T-cell (primary cell): ENCODE measurements around the gene SLC34A2. TPM values are rescaled to one million over a fixed set of nuclear protein-coding genes. Genes with fewer than 3 reads are reported as not detected.

Source experiments
- ATAC-seq, 4 experiments: fragments of 200-7000 bp in 3 of 4; fragments of 150-1000 bp in 1 of 4; cut with Tn5 transposase; replicated peaks in 1 of 4; 1 replicate in 3 of 4; 2 replicates in 1 of 4; pipeline ENCODE4 v1.10.0; 2021; ENCODE audit warnings: moderate library complexity in 3 of 4, mild to moderate bottlenecking in 2 of 4, moderate number of reproducible peaks in 1 of 4
- CTCF ChIA-PET, 2 donors: fragments of 300-600 bp; sonication (Branson Sonifier 250); formaldehyde crosslinking; loops; one replicate each; lab custom pipeline; 2022; ENCODE audit warnings: antibody characterized with exemption in 2 of 2; lab: Charles Lee
- POLR2A ChIA-PET, 2 donors: fragments of 300-600 bp; sonication (Branson Sonifier 250); formaldehyde crosslinking; loops; one replicate each; lab custom pipeline; 2022; ENCODE audit warnings: antibody characterized with exemption in 2 of 2; lab: Charles Lee
- DNase-seq, 35 experiments: peaks; one replicate each; pipeline versions ENCODE4 v3.0.0 to v3.0.0-alpha.2; 2013 to 2023
- H3K27ac ChIP-seq: one replicate; pipeline ENCODE4 v1.5.1; 2013; ENCODE audit warnings: low read length
- H3K27me3 ChIP-seq, 2 experiments: replicated peaks in 1 of 2; 1 replicate in 1 of 2; 2 replicates in 1 of 2; pipeline versions ENCODE4 v1.6.1 to v1.7.0; 2013; ENCODE audit warnings: low read length in 1 of 2, mixed read lengths in 1 of 2; ENCODE audit not compliant: control insufficient read depth in 2 of 2, insufficient read depth in 2 of 2; ENCODE audit errors: extremely low read depth in 1 of 2
- H3K36me3 ChIP-seq, 2 donors: 1 replicate in 1 of 2; 2 replicates in 1 of 2; pipeline versions ENCODE4 v1.6.1 to v1.7.0; 2013; ENCODE audit warnings: low read length in 1 of 2; ENCODE audit not compliant: control insufficient read depth in 2 of 2, insufficient read depth in 1 of 2; ENCODE audit errors: extremely low read depth in 1 of 2
- H3K4me1 ChIP-seq, 2 experiments: 1 replicate in 1 of 2; 2 replicates in 1 of 2; pipeline versions ENCODE4 v1.6.1 to v1.7.0; 2013; ENCODE audit warnings: low read length in 2 of 2, mixed read lengths in 1 of 2; ENCODE audit not compliant: insufficient read depth in 2 of 2, control insufficient read depth in 1 of 2; ENCODE audit errors: extremely low read depth in 1 of 2
- H3K4me3 ChIP-seq, 2 donors: 1 replicate in 1 of 2; 2 replicates in 1 of 2; pipeline versions ENCODE4 v1.5.1 to v1.7.0; 2013; ENCODE audit warnings: mild to moderate bottlenecking in 2 of 2, low read length in 1 of 2, moderate library complexity in 1 of 2; ENCODE audit not compliant: control insufficient read depth in 1 of 2; ENCODE audit errors: extremely low read depth in 1 of 2
- H3K9me3 ChIP-seq: 2 replicates; pipeline ENCODE4 v1.7.0; 2013
- H3K27ac Mint-ChIP-seq, 2 donors: one replicate each; pipeline ENCODE4 v1.8.0; 2020 to 2021; ENCODE audit warnings: mild to moderate bottlenecking in 2 of 2, mixed read lengths in 2 of 2
- H3K27me3 Mint-ChIP-seq, 2 donors: one replicate each; pipeline ENCODE4 v1.8.0; 2021 to 2022; ENCODE audit warnings: mixed read lengths in 2 of 2
- H3K36me3 Mint-ChIP-seq: one replicate; pipeline ENCODE4 v1.8.0; 2021; ENCODE audit warnings: mixed read lengths
- H3K4me1 Mint-ChIP-seq, 3 donors: one replicate each; pipeline ENCODE4 v1.8.0; 2020 to 2022; ENCODE audit warnings: mixed read lengths in 3 of 3, mild to moderate bottlenecking in 1 of 3
- H3K4me3 Mint-ChIP-seq, 3 donors: one replicate each; pipeline ENCODE4 v1.8.0; 2020 to 2022; ENCODE audit warnings: mild to moderate bottlenecking in 3 of 3, mixed read lengths in 3 of 3, moderate library complexity in 3 of 3
- H3K9me3 Mint-ChIP-seq, 3 donors: one replicate each; pipeline ENCODE4 v1.8.0; 2020 to 2022; ENCODE audit warnings: mixed read lengths in 3 of 3
- WGBS: methylation state at CpG from one replicate; pipeline ENCODE4 v1.1.5; 2013; ENCODE audit warnings: missing lambda C conversion rate; ENCODE audit not compliant: insufficient coverage; 5-methylcytosine and 5-hydroxymethylcytosine counted together
- total RNA-seq, 35 experiments: library from RNA in 6 of 35; stranded (reverse) in 6 of 35; fragments of 120-200 nt in 1 of 35; gene quantifications; one replicate each; pipeline versions ENCODE4 v1.2.1 to v1.2.4 and lab custom pipeline; 2013 to 2026

SLC34A2 gene
- total RNA-seq, 5 donors from 2014 or later (not counting 1 experiment from before 2014, with no cell fraction given), result 1.0 to 2.5 (median 1.9) TPM; not detected in 2

- POLR2A ChIA-PET, result no interaction called here
- Histone ChIP-seq H3K27me3 (no peaks in the 10 kb centered on the region), H3K36me3 (no peaks in the 10 kb centered on the region), H3K4me1 (no peaks in the 10 kb centered on the region), H3K27ac (no peak overlapping the region), H3K9me3 (no peaks in the 10 kb centered on the region), H3K4me3 (no peak overlapping the region)
- Mint-ChIP-seq H3K36me3 (no peaks in the 10 kb centered on the region), H3K27ac (no peak overlapping the region), H3K27me3 (peaks cover 5 to 6% of the 10 kb centered on the region in 2 donors), H3K9me3 (no peaks in the 10 kb centered on the region), H3K4me1 (peaks cover 0 to 7% (median 0%) of the 10 kb centered on the region in 3 donors), H3K4me3 (no peak overlapping the region)
- ATAC-seq (no peak), DNase-seq (no peak)
- CTCF ChIA-PET, result no interaction called here
- 58% methylated on average over 7 of the region's 15 CpGs for WGBS
These were observed 34.4 kb upstream of the SLC34A2 start for GRCh38 chr4:25621027-25621930.

GRCh38 chr4:25624616-25625015, 31.0 kb upstream of the SLC34A2 start:
- Histone ChIP-seq H3K4me1 (no peaks in the 10 kb centered on the region), H3K36me3 (no peaks in the 10 kb centered on the region), H3K4me3 (no peak overlapping the region), H3K27ac (no peak overlapping the region), H3K9me3 (no peaks in the 10 kb centered on the region), H3K27me3 (no peaks in the 10 kb centered on the region)
- no peaks in the 10 kb centered on the region for H3K9me3 Mint-ChIP-seq
- H3K4me3 Mint-ChIP-seq, result no peak overlapping the region
- no CpG with 5 or more reads among the region's 1 CpG for WGBS
- H3K27ac Mint-ChIP-seq, result no peak overlapping the region
- peaks cover 5 to 6% of the 10 kb centered on the region in 2 donors for H3K27me3 Mint-ChIP-seq
- DNase-seq (no peak), ATAC-seq (no peak)
- peaks cover 0 to 7% (median 0%) of the 10 kb centered on the region in 3 donors for H3K4me1 Mint-ChIP-seq
- H3K36me3 Mint-ChIP-seq, result no peaks in the 10 kb centered on the region
- CTCF ChIA-PET, result no interaction called here
- POLR2A ChIA-PET, result no interaction called here

- CTCF ChIA-PET, result no interaction called here
- Histone ChIP-seq H3K4me3 (no peak overlapping the region), H3K27ac (no peak overlapping the region), H3K27me3 (no peaks in the 10 kb centered on the region), H3K4me1 (no peaks in the 10 kb centered on the region), H3K9me3 (no peaks in the 10 kb centered on the region), H3K36me3 (no peaks in the 10 kb centered on the region)
- H3K4me3 Mint-ChIP-seq, result no peak overlapping the region
- H3K27me3 Mint-ChIP-seq, result peaks cover 8 to 9% of the 10 kb centered on the region in 2 donors
- POLR2A ChIA-PET, result no interaction called here
- H3K9me3 Mint-ChIP-seq, result peaks cover 0 to 9% (median 0%) of the 10 kb centered on the region in 3 donors
- H3K4me1 Mint-ChIP-seq, result no peaks in the 10 kb centered on the region
- DNase-seq (no peak), ATAC-seq (no peak)
- H3K27ac Mint-ChIP-seq, result no peak overlapping the region
- no peaks in the 10 kb centered on the region for H3K36me3 Mint-ChIP-seq
- WGBS, result no CpG with 5 or more reads among the region's 2 CpGs
These were observed 27.2 kb upstream of the SLC34A2 start for GRCh38 chr4:25628451-25628850.

- Mint-ChIP-seq H3K9me3 (peaks cover 0 to 9% (median 0%) of the 10 kb centered on the region in 3 donors), H3K4me3 (no peak overlapping the region), H3K4me1 (no peaks in the 10 kb centered on the region), H3K27ac (no peak overlapping the region), H3K36me3 (no peaks in the 10 kb centered on the region), H3K27me3 (peaks cover 9 to 13% of the 10 kb centered on the region in 2 donors)
- H3K4me1 ChIP-seq, result no peaks in the 10 kb centered on the region
- H3K36me3 ChIP-seq, result no peaks in the 10 kb centered on the region
- H3K4me3 ChIP-seq, result no peak overlapping the region
- CTCF ChIA-PET, result no interaction called here
- DNase-seq (no peak), ATAC-seq (no peak)
- POLR2A ChIA-PET, result no interaction called here
- H3K27ac ChIP-seq, result no peak overlapping the region
- no peaks in the 10 kb centered on the region for H3K9me3 ChIP-seq
- WGBS, result no CpG with 5 or more reads among the region's 4 CpGs
- H3K27me3 ChIP-seq, result no peaks in the 10 kb centered on the region
These were observed 23.5 kb upstream of the SLC34A2 start for GRCh38 chr4:25632135-25632534.

GRCh38 chr4:25633541-25633940, 22.1 kb upstream of the SLC34A2 start:
- Histone ChIP-seq H3K9me3 (no peaks in the 10 kb centered on the region), H3K4me3 (no peak overlapping the region), H3K36me3 (no peaks in the 10 kb centered on the region), H3K27ac (no peak overlapping the region), H3K27me3 (no peaks in the 10 kb centered on the region), H3K4me1 (peaks cover 0 to 12% of the 10 kb centered on the region in 2 experiments)
- WGBS, result 85% methylated on average over 3 of the region's 4 CpGs
- Mint-ChIP-seq H3K27me3 (peaks cover 9 to 13% of the 10 kb centered on the region in 2 donors), H3K9me3 (peaks cover 0 to 9% (median 0%) of the 10 kb centered on the region in 3 donors), H3K27ac (no peak overlapping the region), H3K36me3 (no peaks in the 10 kb centered on the region), H3K4me3 (no peak overlapping the region), H3K4me1 (no peaks in the 10 kb centered on the region)
- ATAC-seq (no peak), DNase-seq (no peak)
- ChIA-PET POLR2A (no interaction called here), CTCF (no interaction called here)

GRCh38 chr4:25635501-25635900, 20.1 kb upstream of the SLC34A2 start:
- H3K4me3 Mint-ChIP-seq, result no peak overlapping the region
- DNase-seq, result no peak
- H3K27ac ChIP-seq, result no peak overlapping the region
- H3K36me3 ChIP-seq, result no peaks in the 10 kb centered on the region
- peaks cover 9 to 13% of the 10 kb centered on the region in 2 donors for H3K27me3 Mint-ChIP-seq
- no peaks in the 10 kb centered on the region for H3K4me1 Mint-ChIP-seq
- no peak for ATAC-seq
- H3K4me1 ChIP-seq, result peaks cover 0 to 15% of the 10 kb centered on the region in 2 experiments
- no peak overlapping the region for H3K4me3 ChIP-seq
- no peak overlapping the region for H3K27ac Mint-ChIP-seq
- POLR2A ChIA-PET, result no interaction called here
- peaks cover 0 to 9% (median 0%) of the 10 kb centered on the region in 3 donors for H3K9me3 Mint-ChIP-seq
- WGBS, result 100% methylated on average over 1 of the region's 4 CpGs
- no peaks in the 10 kb centered on the region for H3K36me3 Mint-ChIP-seq
- CTCF ChIA-PET, result no interaction called here
- no peaks in the 10 kb centered on the region for H3K9me3 ChIP-seq
- H3K27me3 ChIP-seq, result no peaks in the 10 kb centered on the region
